ENCODE measurements around the gene PLEKHG2. TPM values are rescaled to one million over a fixed set of nuclear protein-coding genes. Genes with fewer than 3 reads are reported as not detected.
"Not testable (repeated sequence)": the region's sequence is repeated elsewhere in the genome, so short reads cannot be mapped to it uniquely, and the experiment has no call there.

Gene PLEKHG2
- total RNA-seq, 4 donors from 2014 or later, result 1.3 to 3.6 (median 3.3) TPM

- in situ Hi-C loops (cut with MboI; ENCODE audit: low sequenced_read_pairs in 4 of 4), result no loop called here
- TF ChIP-seq POLR2A (IDR thresholded peaks at IDR 0.05), result no peak
- TF ChIP-seq CTCF (IDR thresholded peaks at IDR 0.05 in 4 of 5, conservative IDR thresholded peaks at IDR 0.05 in 1 of 5), result no peak
- no peak for ATAC-seq
- Histone ChIP-seq H3K9me3 (no peaks in the 10 kb centered on the region), H3K27me3 (no peaks in the 10 kb centered on the region), H3K36me3 (peaks cover 0 to 60% of the 10 kb centered on the region in 2 donors), H3K4me3 (no peak overlapping the region), H3K27ac (no peak overlapping the region), H3K4me1 (peaks cover 19 to 21% of the 10 kb centered on the region in 2 donors)
- DNase-seq, result no peak
- intact Hi-C loops (cut with DNase I; ENCODE audit: low total_unique reads), result no loop called here
Measured at GRCh38 chr19:39375929-39376328, 36.5 kb upstream of the PLEKHG2 start.

GRCh38 chr19:39377373-39378362 is 34.8 kb upstream of the PLEKHG2 start:
- H3K27me3 ChIP-seq, result no peaks in the 10 kb centered on the region
- H3K36me3 ChIP-seq, result peaks cover 0 to 76% of the 10 kb centered on the region in 2 donors
- no peak overlapping the region for H3K27ac ChIP-seq
- DNase-seq, result no peak
- no peak for TF ChIP-seq CTCF (IDR thresholded peaks at IDR 0.05 in 4 of 5, conservative IDR thresholded peaks at IDR 0.05 in 1 of 5)
- no peak for TF ChIP-seq POLR2A (IDR thresholded peaks at IDR 0.05)
- in situ Hi-C loops (cut with MboI; ENCODE audit: low sequenced_read_pairs in 4 of 4), result no loop called here
- ATAC-seq, result no peak
- no peak overlapping the region for H3K4me3 ChIP-seq
- no peaks in the 10 kb centered on the region for H3K9me3 ChIP-seq
- peaks cover 10% of the 10 kb centered on the region in 2 donors for H3K4me1 ChIP-seq
- intact Hi-C loops (cut with DNase I; ENCODE audit: low total_unique reads), result no loop called here

GRCh38 chr19:39379366-39379765 is 33.1 kb upstream of the PLEKHG2 start:
- DNase-seq; H3K9me3 ChIP-seq; ATAC-seq; H3K27me3 ChIP-seq; H3K4me1 ChIP-seq; in situ Hi-C loops (cut with MboI; ENCODE audit: low sequenced_read_pairs in 4 of 4); H3K27ac ChIP-seq; intact Hi-C loops (cut with DNase I; ENCODE audit: low total_unique reads); H3K4me3 ChIP-seq: not testable (repeated sequence)
- H3K36me3 ChIP-seq, result peaks cover 0 to 82% of the 10 kb centered on the region in 2 donors

- ATAC-seq (no peak), DNase-seq (no peak)
- H3K4me3 ChIP-seq, result no peak overlapping the region
- intact Hi-C loops (cut with DNase I; ENCODE audit: low total_unique reads) (loop anchor here (10.0 kb wide), 1 partner anchor 845 kb away; no protein-coding TSS in a partner anchor), in situ Hi-C loops (cut with MboI; ENCODE audit: low sequenced_read_pairs in 4 of 4) (no loop called here)
- TF ChIP-seq CTCF (IDR thresholded peaks at IDR 0.05 in 4 of 5, conservative IDR thresholded peaks at IDR 0.05 in 1 of 5), result no peak
- no peak for TF ChIP-seq POLR2A (IDR thresholded peaks at IDR 0.05)
- H3K27me3 ChIP-seq, result no peaks in the 10 kb centered on the region
- H3K9me3 ChIP-seq, result no peaks in the 10 kb centered on the region
- H3K4me1 ChIP-seq, result no peaks in the 10 kb centered on the region
- H3K27ac ChIP-seq, result no peak overlapping the region
- peaks cover 0 to 83% of the 10 kb centered on the region in 2 donors for H3K36me3 ChIP-seq
Measured at GRCh38 chr19:39379865-39380396, 32.5 kb upstream of the PLEKHG2 start.
